AG04449 (cell line): ENCODE measurements around the gene COG4.

Experiments used
- CTCF ChIA-PET: fragments of 350-600 bp; formaldehyde crosslinking; extraction: SDS; loops from one replicate; lab custom pipeline; 2021; ENCODE audit warnings: antibody characterized with exemption; lab: Yijun Ruan, JAX
- POLR2A ChIA-PET: fragments of 400-600, 350-600 bp; formaldehyde crosslinking; extraction: SDS; loops from one replicate; lab custom pipeline; 2020; ENCODE audit warnings: antibody characterized with exemption, inconsistent platforms; lab: Yijun Ruan, JAX
- DNase-seq: peaks from one replicate; pipeline ENCODE4 v3.0.0-alpha.2; 2010; ENCODE audit warnings: low read depth, low spot score
- H3K4me3 ChIP-seq: 2 replicates; pipeline ENCODE4 v1.5.1; 2011; ENCODE audit warnings: low read depth, mild to moderate bottlenecking, control low read depth, low read length
- CTCF ChIP-seq: IDR thresholded peaks from one replicate; pipeline ENCODE4 v1.5.1; 2011; ENCODE audit warnings: mild to moderate bottlenecking, moderate library complexity, low read length, control low read depth, inconsistent platforms; ENCODE audit not compliant: insufficient read depth; ENCODE audit errors: missing control alignments

Gene COG4

GRCh38 chr16:70480127-70481105 lies 42.9 kb downstream of the COG4 start:
- no peak for DNase-seq
- CTCF ChIA-PET, result interaction anchor here (0.6 kb wide), 1 partner anchor 50 kb away, joined by 3 read pairs; no protein-coding TSS in a partner anchor
- no peak for TF ChIP-seq CTCF
- POLR2A ChIA-PET, result no interaction called here
- no peak overlapping the region for H3K4me3 ChIP-seq

- DNase-seq, result no peak
- ChIA-PET CTCF (interaction anchor here (0.6 to 2.2 kb wide), 4 partner anchors 53 to 174 kb away, joined by 3 to 8 read pairs (median 4); no protein-coding TSS in a partner anchor), POLR2A (interaction anchor here (0.8 kb wide), 1 partner anchor 10 kb away, joined by 4 read pairs; no protein-coding TSS in a partner anchor)
- no peak for TF ChIP-seq CTCF
- H3K4me3 ChIP-seq, result no peak overlapping the region
These were observed 44.4 kb downstream of the COG4 start for GRCh38 chr16:70478912-70479341.

GRCh38 chr16:70478169-70478568 lies 45.2 kb downstream of the COG4 start:
- TF ChIP-seq CTCF, result no peak
- ChIA-PET CTCF (interaction anchor here (1.3 to 2.2 kb wide), 3 partner anchors 98 to 175 kb away, joined by 3 to 8 read pairs (median 6); no protein-coding TSS in a partner anchor), POLR2A (interaction anchor here (0.8 kb wide), 1 partner anchor 9 kb away, joined by 4 read pairs; no protein-coding TSS in a partner anchor)
- H3K4me3 ChIP-seq, result no peak overlapping the region
- DNase-seq, result no peak

GRCh38 chr16:70476272-70477020 lies 46.9 kb downstream of the COG4 start:
- DNase-seq, result peak; percentile 40
- ChIA-PET CTCF (no interaction called here), POLR2A (interaction anchor here (0.7 to 1.3 kb wide), 2 partner anchors 94 to 96 kb away, joined by 4 to 5 read pairs; no protein-coding TSS in a partner anchor)
- no peak for TF ChIP-seq CTCF
- no peak overlapping the region for H3K4me3 ChIP-seq

- TF ChIP-seq CTCF, result no peak
- DNase-seq, result no peak
- H3K4me3 ChIP-seq, result no peak overlapping the region
- CTCF ChIA-PET, result no interaction called here
- POLR2A ChIA-PET, result no interaction called here
These were observed 48.1 kb downstream of the COG4 start for GRCh38 chr16:70475054-70475871.
